Mesendoderm (in vitro differentiated cells): ENCODE results near the gene RPL12.

ENCODE experiments used
- DNase-seq: peaks from one replicate; pipeline ENCODE4 v3.0.0; 2013
- H2AK5ac ChIP-seq: 2 replicates; pipeline ENCODE4 v1.6.1; 2013; ENCODE audit warnings: low read length, inconsistent platforms
- H2BK120ac ChIP-seq: 2 replicates; pipeline ENCODE4 v1.6.1; 2013; ENCODE audit warnings: low read depth, mild to moderate bottlenecking, low read length, moderate library complexity, mixed read lengths
- H2BK15ac ChIP-seq: replicated peaks from 2 replicates; pipeline ENCODE4 v1.6.1; 2013; ENCODE audit warnings: low read depth, mild to moderate bottlenecking, moderate library complexity
- H2BK5ac ChIP-seq: 2 replicates; pipeline ENCODE4 v1.6.1; 2013; ENCODE audit warnings: low read length, inconsistent platforms
- H3K18ac ChIP-seq: 2 replicates; pipeline ENCODE4 v1.6.1; 2013; ENCODE audit warnings: mild to moderate bottlenecking, low read length, mixed read lengths
- H3K23ac ChIP-seq: one replicate; pipeline ENCODE4 v1.6.1; 2013; ENCODE audit warnings: low read length
- H3K27ac ChIP-seq: 2 replicates; pipeline ENCODE4 v1.5.1; 2013; ENCODE audit warnings: low read depth, mild to moderate bottlenecking, inconsistent platforms, low read length, moderate library complexity
- H3K27me3 ChIP-seq: 2 replicates; pipeline ENCODE4 v1.6.1; 2013; ENCODE audit warnings: low read length, control low read depth, mild to moderate bottlenecking, inconsistent platforms; ENCODE audit not compliant: insufficient read depth, poor library complexity
- H3K36me3 ChIP-seq: 2 replicates; pipeline ENCODE4 v1.6.1; 2013; ENCODE audit warnings: low read length, inconsistent platforms; ENCODE audit not compliant: control insufficient read depth, insufficient read depth
- H3K4ac ChIP-seq: one replicate; pipeline ENCODE4 v1.6.1; 2013; ENCODE audit warnings: low read depth, mild to moderate bottlenecking, low read length, moderate library complexity
- H3K4me1 ChIP-seq: 2 replicates; pipeline ENCODE4 v1.6.1; 2013; ENCODE audit warnings: low read depth, low read length, inconsistent platforms; ENCODE audit not compliant: control insufficient read depth
- H3K4me2 ChIP-seq: 2 replicates; pipeline ENCODE4 v1.6.1; 2013; ENCODE audit warnings: low read length
- H3K4me3 ChIP-seq: 2 replicates; pipeline ENCODE4 v1.5.1; 2013; ENCODE audit warnings: mild to moderate bottlenecking, low read length
- H3K56ac ChIP-seq: one replicate; pipeline ENCODE4 v1.6.1; 2013; ENCODE audit warnings: low read length
- H3K79me1 ChIP-seq: 2 replicates; pipeline ENCODE4 v1.6.1; 2013; ENCODE audit warnings: low read length, inconsistent platforms
- H3K79me2 ChIP-seq: 2 replicates; pipeline ENCODE4 v1.6.1; 2013; ENCODE audit warnings: mild to moderate bottlenecking, low read length; ENCODE audit not compliant: control insufficient read depth, insufficient read depth
- H3K9ac ChIP-seq: 2 replicates; pipeline ENCODE4 v1.6.1; 2013; ENCODE audit warnings: low read length, inconsistent platforms
- H4K5ac ChIP-seq: one replicate; pipeline ENCODE4 v1.6.1; 2013; ENCODE audit warnings: low read length
- H4K8ac ChIP-seq: one replicate; pipeline ENCODE4 v1.6.1; 2013; ENCODE audit warnings: low read depth, mild to moderate bottlenecking, control low read depth, low read length, moderate library complexity
- WGBS: extraction: QIAGEN DNeasy Blood & Tissue Kit; methylation state at CpG from one replicate; pipeline ENCODE4 v1.1.7; 2013; ENCODE audit warnings: low lambda C conversion rate, missing lambda C conversion rate; ENCODE audit not compliant: insufficient coverage; ENCODE audit errors: extremely low coverage; 5-methylcytosine and 5-hydroxymethylcytosine counted together

RPL12 gene

GRCh38 chr9:127496974-127497373, 45.8 kb upstream of the RPL12 start:
- no peaks in the 10 kb centered on the region for H3K79me2 ChIP-seq
- no CpG with 5 or more reads among the region's 12 CpGs for WGBS
- peaks cover 1% of the 10 kb centered on the region for H3K36me3 ChIP-seq
- H3K27me3 ChIP-seq, result no peaks in the 10 kb centered on the region
- no peak overlapping the region for H3K27ac ChIP-seq
- no peak overlapping the region for H3K4me3 ChIP-seq
- H3K79me1 ChIP-seq, result no peaks in the 10 kb centered on the region
- H4K8ac ChIP-seq, result no peak overlapping the region
- no peaks in the 10 kb centered on the region for H3K4me1 ChIP-seq
- H3K23ac ChIP-seq, result no peak overlapping the region
- no peak overlapping the region for H3K18ac ChIP-seq
- H3K9ac ChIP-seq, result no peak overlapping the region
- H4K5ac ChIP-seq, result no peak overlapping the region
- no peak overlapping the region for H2BK120ac ChIP-seq
- no peak overlapping the region for H3K4me2 ChIP-seq
- no peak for DNase-seq
- H2BK15ac ChIP-seq, result no peak overlapping the region
- no peak overlapping the region for H2AK5ac ChIP-seq
- no peak overlapping the region for H3K4ac ChIP-seq
- no peak overlapping the region for H3K56ac ChIP-seq
- no peak overlapping the region for H2BK5ac ChIP-seq

DNA sequence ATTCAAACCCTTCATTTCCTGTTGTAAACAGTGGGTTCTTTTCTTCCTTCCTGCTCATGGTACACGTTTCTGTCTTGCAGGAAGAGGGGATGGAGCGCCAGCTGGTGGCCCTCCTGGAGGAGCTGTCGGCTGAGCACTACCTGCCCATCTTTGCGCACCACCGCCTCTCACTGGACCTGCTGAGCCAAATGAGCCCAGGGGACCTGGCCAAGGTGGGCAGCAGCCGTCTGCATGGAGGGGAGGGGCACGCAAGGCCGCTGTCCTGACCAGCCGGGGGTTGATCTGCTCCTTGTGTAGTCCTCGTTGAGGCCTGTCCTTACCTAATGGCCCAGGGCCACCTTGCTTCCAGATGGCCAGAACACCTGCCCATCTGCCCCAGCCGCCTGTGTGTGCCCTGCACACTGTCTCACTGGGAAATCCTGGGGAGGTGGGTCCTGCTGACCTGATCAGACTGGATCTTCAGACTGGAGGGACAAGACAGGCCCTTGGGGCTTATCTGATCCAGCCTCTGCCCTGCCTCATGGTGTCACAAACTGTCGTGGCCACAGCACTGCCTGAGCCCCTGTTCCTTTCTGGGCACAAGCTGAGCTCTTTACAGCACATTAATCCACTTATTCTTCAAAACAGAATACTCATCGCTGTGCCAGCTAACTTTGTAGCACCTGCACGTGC, 44.8 kb upstream of the RPL12 start:
- Histone ChIP-seq H3K56ac (no peak overlapping the region), H3K4me2 (no peak overlapping the region), H2BK15ac (no peak overlapping the region), H3K18ac (no peak overlapping the region), H2BK5ac (no peak overlapping the region), H3K27me3 (no peaks in the 10 kb centered on the region), H3K36me3 (peaks cover 1% of the 10 kb centered on the region), H3K27ac (no peak overlapping the region), H3K9ac (no peak overlapping the region), H2BK120ac (no peak overlapping the region), H3K4ac (no peak overlapping the region), H4K5ac (no peak overlapping the region), H3K79me1 (no peaks in the 10 kb centered on the region), H3K23ac (no peak overlapping the region), H3K4me3 (no peak overlapping the region), H3K79me2 (no peaks in the 10 kb centered on the region), H4K8ac (no peak overlapping the region), H2AK5ac (no peak overlapping the region), H3K4me1 (no peaks in the 10 kb centered on the region)
- WGBS, result no CpG with 5 or more reads among the region's 14 CpGs
- DNase-seq, result no peak

DNA sequence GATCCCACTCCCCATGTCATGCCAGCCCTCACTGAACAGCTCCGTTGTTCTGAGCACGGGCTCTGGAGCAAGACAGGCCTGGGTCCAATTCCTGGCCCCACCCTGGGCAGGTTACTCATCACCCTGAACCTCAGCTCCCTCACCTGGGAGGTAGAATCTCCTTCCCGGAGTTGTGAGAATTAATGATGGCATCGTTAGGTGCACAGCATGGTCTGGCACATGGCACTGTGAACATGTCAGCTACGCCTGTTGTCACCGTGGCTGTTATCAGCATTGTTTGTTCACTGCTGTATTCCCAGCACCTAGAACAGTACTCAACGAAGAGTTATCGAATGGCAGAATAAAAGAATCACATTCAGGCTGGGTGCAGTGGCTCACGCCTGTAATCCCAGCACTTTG, 43.1 kb upstream of the RPL12 start:
- no peak overlapping the region for H3K18ac ChIP-seq
- no peak overlapping the region for H2AK5ac ChIP-seq
- no peak overlapping the region for H3K4me3 ChIP-seq
- no peak overlapping the region for H3K23ac ChIP-seq
- no peak overlapping the region for H4K8ac ChIP-seq
- peaks cover 1% of the 10 kb centered on the region for H3K36me3 ChIP-seq
- WGBS, result no CpG with 5 or more reads among the region's 9 CpGs
- no peak overlapping the region for H3K9ac ChIP-seq
- no peak overlapping the region for H2BK15ac ChIP-seq
- H3K27ac ChIP-seq, result no peak overlapping the region
- no peak overlapping the region for H2BK5ac ChIP-seq
- no peaks in the 10 kb centered on the region for H3K27me3 ChIP-seq
- no peak overlapping the region for H3K56ac ChIP-seq
- H3K4me2 ChIP-seq, result no peak overlapping the region
- no peaks in the 10 kb centered on the region for H3K79me1 ChIP-seq
- H4K5ac ChIP-seq, result no peak overlapping the region
- no peak overlapping the region for H3K4ac ChIP-seq
- H3K79me2 ChIP-seq, result no peaks in the 10 kb centered on the region
- H3K4me1 ChIP-seq, result no peaks in the 10 kb centered on the region
- DNase-seq, result no peak
- no peak overlapping the region for H2BK120ac ChIP-seq

DNA sequence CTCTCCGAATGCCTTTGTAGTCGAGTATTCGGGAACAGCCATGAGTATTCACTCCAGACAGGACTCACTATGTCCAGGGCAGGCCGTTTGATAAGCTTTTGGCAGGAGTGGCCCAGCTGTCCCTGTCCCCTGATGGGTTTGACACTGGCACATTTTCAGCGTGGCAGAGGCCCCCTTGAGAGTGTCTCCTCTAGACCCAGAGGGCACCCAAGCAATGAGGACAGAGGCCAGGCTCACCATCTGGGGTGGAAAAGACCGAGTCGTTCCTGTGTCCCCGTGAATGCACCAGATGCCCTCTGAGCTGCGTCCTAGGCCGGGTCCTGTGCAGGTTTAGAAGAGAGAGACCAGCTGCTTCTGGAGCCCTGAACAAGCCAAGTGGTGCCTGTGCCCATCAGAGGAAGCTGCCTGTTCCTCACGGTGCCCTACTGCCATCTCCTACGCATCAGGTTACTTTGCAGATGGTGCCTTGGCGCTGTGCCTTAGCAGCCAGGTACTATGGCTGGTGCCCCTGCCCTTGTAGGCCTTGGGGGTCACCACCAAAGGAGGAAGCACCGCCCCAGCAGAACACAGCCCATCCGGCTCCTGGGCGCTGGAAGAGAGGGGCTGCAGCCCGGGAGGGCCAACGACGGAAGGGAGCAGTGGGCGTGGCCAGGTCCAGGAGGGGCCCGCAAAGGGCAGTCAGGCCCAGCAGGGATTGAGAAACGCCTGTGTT, 42.5 kb upstream of the RPL12 start:
- Histone ChIP-seq H2BK120ac (no peak overlapping the region), H3K18ac (no peak overlapping the region), H3K79me2 (no peaks in the 10 kb centered on the region), H4K8ac (no peak overlapping the region), H2AK5ac (no peak overlapping the region), H2BK15ac (no peak overlapping the region), H3K27me3 (no peaks in the 10 kb centered on the region), H3K23ac (no peak overlapping the region), H3K4me2 (no peak overlapping the region), H3K56ac (no peak overlapping the region), H3K4me3 (no peak overlapping the region), H3K4me1 (no peaks in the 10 kb centered on the region), H3K79me1 (no peaks in the 10 kb centered on the region), H3K9ac (no peak overlapping the region), H3K27ac (no peak overlapping the region), H2BK5ac (no peak overlapping the region), H3K4ac (no peak overlapping the region), H4K5ac (no peak overlapping the region), H3K36me3 (peaks cover 1% of the 10 kb centered on the region)
- WGBS, result no CpG with 5 or more reads among the region's 22 CpGs
- DNase-seq, result no peak

DNA sequence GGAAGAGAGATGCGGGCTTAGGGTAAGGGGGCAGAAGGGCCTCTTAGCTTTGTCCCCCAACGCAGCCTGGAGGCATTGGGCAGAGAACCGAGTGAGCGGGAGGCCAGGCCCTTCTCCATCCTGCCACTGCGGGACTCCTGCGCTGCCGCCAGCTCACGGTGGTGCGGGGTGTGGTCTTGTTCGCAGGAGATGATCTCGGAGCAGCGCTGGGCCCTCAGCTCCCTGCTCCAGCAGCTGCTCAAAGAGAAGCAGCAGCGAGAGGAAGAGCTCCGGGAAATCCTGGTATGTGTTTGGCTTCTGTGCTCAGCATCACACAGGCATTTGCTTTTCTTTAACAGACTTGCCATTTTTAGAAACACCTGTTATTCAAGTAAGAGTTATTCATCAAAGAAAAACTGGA, 41.4 kb upstream of the RPL12 start:
- no peak overlapping the region for H3K4ac ChIP-seq
- H3K79me1 ChIP-seq, result no peaks in the 10 kb centered on the region
- no peak overlapping the region for H2AK5ac ChIP-seq
- no peaks in the 10 kb centered on the region for H3K79me2 ChIP-seq
- peaks cover 1% of the 10 kb centered on the region for H3K36me3 ChIP-seq
- no peak overlapping the region for H4K5ac ChIP-seq
- H4K8ac ChIP-seq, result no peak overlapping the region
- H3K4me2 ChIP-seq, result no peak overlapping the region
- H3K9ac ChIP-seq, result no peak overlapping the region
- H2BK15ac ChIP-seq, result no peak overlapping the region
- H3K23ac ChIP-seq, result no peak overlapping the region
- no peak overlapping the region for H2BK5ac ChIP-seq
- no peak for DNase-seq
- H3K4me3 ChIP-seq, result no peak overlapping the region
- H2BK120ac ChIP-seq, result no peak overlapping the region
- no peaks in the 10 kb centered on the region for H3K4me1 ChIP-seq
- H3K27ac ChIP-seq, result no peak overlapping the region
- no peak overlapping the region for H3K56ac ChIP-seq
- no peak overlapping the region for H3K18ac ChIP-seq
- WGBS, result no CpG with 5 or more reads among the region's 14 CpGs
- no peaks in the 10 kb centered on the region for H3K27me3 ChIP-seq
